Middle frontal gyrus (tissue), 1 donor: ENCODE results near the gene ZNF385D.

Experiments used
- DNase-seq: peaks from one replicate; pipeline ENCODE4 v3.0.0-alpha.2; 2015; ENCODE audit warnings: low spot score; ENCODE audit errors: extremely low spot score

Gene ZNF385D

DNA sequence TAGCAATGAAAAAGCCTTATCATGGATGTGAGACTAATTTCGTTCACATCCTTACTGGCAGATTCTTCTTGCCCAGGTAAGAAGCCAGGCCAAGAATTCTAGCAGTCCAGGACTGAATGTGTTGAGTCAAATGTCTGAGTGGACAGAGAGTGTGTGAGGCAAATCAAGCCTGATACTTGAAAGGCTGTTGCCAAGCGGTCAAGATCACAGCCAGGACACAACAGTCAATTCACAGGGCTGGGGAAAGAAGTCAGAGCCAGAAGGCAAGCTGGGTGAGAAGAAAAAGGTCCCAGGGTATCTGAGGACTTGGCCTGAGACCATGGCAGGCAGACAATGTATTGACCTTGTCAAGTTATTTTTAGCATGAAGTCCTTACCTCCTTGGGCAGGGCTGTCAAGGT, 301.3 kb downstream of the ZNF385D start:
- DNase-seq = no peak

DNA sequence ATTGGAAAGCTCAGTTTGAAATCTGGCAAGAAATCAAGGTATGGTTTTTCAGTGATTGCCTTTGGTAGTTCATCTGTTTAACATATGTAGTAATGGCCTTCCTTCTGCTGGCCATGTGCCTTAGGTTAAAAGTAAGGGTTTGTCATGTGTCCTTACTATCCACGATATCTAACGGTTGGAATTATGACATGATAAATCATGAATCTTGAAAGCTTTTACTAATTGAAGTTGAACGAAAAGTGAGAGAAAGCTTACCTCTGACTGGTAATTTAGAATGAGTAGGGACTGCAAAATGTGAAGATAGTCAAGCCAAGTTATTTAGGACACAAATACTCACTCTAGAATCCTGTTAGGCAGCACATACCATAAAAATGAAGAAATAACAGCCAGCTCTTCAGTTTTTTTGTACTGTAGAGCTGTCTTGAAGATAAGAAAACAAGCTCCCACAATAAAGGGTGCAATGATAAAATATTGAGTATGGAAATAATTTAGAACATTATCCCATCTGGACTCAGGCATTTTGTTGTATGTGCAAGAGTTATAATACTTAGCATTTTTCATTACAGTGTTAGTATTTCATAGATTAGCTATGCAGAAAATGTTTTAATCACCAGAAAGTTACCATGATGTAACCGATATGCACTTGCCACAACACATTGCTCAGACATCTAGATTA, 303.4 kb downstream of the ZNF385D start:
- DNase-seq = no peak

DNA sequence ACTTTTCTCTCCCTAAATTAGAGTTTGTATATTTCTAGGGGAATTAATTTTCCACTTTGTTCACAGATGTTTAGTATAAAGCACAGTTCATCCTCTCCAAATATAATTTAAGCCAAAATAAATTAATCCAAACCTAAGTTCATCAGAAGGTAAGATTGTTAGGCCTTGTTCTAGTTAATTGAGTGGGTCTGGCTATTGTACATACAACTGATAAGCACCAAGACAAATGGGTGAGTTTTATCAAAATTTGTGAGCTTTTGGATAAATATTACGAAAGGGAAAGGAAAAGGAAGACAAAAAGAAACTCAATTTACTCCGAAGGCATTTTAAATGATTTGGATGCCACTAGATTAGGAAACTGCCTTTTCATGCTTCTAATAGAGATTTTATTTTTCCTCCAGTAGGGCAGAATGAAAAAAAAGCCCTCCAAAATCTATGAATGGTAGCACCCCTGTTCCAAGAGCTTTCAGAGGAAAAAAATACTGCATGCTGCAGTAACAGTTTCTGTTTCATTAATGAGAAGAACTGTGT, 304.0 kb downstream of the ZNF385D start:
- no peak for DNase-seq

DNA sequence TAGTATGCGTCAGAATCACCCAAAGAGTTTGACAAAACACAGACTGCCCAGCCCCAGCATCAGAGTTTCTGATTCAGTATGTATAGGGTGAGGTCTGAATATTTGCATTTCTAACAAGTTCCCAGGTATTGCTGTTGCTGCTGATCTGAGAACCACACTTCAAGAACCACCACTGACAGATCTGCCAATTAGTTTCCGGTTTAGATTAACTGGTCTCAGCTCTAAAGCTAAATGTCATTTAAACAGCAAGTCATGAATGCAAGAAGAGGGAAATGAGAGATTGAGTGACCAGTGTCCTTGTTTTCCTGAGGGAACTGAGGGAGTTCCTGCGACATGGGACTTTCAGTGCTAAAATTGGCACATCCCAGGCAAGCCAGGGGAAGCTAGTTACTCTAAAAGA, 305.0 kb downstream of the ZNF385D start:
- DNase-seq = no peak

DNA sequence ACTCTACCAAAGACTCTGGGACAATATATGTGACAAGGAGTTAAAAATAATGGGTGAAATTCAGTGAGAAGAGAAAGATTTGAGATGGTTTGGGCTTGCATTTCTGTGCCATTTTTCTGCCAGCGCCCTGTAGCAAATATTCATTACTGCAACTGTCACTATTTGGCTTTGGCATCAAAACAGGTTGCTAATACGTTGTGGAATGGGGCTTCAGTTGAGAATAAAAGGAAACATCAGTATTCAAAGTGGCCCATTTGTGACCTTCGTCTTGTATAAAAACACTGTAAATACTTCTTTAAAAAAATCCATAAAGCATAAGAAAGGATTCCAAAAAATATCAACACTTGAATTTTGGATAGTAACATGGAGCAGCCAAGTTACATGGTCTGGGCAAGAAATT, 309.2 kb downstream of the ZNF385D start:
- DNase-seq = no peak

DNA sequence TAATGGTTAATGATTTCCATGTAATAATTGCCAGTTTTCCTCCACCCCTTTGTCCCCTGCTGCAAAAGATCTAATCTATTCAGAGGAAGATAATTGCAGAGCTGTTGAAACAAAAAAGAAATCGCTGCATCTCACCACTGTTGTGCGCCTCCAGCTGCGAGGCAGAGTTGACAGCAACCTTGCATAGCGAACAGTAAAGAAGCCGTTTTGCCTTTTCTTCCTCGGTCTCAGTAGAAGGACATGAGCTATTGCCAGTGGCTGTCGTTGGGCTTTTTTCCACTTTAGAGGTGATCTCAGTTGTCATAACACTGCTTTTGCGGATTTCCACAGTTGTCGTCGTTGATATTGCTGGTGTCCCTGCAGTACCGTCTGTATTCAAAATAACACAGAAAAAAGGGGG, 314.2 kb downstream of the ZNF385D start:
- no peak for DNase-seq

DNA sequence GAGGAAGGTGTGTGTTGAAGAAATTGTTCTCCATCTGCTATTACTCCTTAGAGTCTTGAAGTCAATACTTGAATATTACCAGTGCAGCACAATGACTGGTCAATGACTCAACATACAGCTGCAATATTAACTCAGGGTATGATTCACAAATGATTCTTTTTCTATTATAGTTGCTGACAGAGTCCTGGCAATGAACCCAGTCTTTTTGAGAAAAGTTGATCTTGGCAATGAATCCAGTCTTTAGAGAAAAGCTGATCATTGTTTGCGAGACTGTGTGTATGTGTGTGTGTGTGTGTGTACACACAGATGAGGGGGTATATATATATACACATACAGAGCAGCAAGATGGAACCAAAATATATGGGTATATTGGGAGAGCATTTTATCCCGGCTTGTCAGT, 315.1 kb downstream of the ZNF385D start:
- DNase-seq = no peak

DNA sequence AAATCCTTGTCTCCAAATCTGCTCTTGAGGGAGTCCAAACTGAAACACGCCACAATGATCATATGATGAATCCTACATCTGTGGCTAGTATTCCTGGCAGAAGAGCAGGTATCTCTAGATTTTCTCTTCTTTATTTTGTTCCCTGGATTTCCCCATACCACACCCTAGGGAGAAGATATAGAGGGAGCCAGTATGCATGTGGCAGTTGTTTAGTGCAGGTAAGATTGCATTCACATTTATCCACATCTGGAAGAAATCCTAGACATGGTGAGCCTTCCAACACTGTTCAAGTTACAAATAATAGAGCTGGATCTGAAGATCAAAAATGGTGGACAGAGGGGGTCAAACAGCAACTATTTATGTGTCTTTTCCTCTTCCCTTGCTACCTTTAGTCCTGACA, 316.7 kb downstream of the ZNF385D start:
- no peak for DNase-seq

DNA sequence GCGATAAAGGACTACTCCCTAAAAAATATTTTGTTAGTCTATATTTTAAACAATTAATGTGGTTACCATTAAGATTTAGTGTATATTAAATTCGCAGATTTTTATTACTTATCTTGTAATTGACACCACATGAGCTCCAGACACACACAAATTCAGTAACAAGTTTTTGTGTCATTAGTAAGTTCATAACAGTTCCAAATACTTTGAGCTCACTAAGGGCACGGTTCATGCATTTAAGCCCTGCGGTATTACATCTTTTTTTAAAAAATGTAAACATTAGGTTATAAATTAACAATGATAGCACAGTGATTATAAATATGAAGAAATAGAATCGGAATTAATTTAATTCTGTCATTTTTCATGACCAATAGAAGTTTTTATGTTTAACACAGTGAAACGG, 317.3 kb downstream of the ZNF385D start:
- DNase-seq = no peak

DNA sequence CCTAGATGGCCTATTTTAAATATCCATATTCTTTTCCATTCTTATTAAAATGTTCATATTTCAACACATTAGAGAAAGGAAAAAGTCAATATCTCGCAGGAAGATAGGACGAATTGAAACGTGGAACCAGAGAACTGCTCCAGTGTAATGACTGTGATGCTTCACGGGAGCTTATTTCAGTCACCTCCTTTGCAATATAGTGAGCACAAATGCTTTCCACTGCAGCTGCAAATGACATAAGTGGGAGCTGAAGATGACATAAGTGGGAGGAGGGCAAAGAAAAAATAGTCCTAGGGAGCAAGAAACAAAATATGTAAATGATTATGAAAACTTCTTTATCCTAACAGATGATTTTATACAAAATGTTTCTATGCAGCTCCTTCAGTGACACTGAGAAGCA, 324.1 kb downstream of the ZNF385D start:
- DNase-seq = no peak

DNA sequence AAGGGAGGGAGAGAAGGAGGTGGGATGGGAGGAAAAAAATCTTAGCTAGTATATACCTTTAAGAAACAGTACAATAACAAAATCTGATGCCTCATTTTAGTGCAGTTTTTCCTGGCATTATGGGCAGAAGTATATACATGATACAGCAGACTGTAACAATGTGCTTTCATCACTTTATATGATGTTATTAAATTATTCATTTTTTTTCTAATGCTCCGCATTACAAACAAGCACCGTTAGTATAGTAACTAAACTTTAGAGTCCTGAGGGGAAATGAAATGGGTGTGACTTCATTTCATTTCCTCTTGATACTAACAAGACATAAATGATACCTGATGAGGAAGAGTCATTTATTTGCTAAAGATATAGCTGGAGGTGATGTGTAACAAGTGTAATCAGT, 325.3 kb downstream of the ZNF385D start:
- DNase-seq = no peak

DNA sequence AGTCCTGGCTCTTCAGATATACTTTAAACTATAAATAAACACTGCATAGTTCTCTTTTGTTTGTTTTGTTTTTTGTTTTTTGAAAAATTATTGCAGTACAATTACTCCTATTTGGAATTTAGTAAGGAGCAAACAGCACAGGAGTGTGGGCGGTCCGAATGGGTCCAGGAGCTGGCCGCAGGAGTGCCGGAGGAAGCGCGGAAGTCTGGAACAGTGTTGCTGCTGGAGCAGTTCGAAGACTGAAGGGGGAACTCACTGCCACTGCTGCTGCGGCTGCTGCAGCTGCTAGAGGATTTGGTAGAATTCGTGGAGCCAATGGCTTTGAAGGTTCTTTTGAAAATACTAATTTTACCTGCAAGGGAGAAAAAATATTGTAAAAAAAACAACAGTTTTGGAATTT, 329.9 kb downstream of the ZNF385D start:
- no peak for DNase-seq

DNA sequence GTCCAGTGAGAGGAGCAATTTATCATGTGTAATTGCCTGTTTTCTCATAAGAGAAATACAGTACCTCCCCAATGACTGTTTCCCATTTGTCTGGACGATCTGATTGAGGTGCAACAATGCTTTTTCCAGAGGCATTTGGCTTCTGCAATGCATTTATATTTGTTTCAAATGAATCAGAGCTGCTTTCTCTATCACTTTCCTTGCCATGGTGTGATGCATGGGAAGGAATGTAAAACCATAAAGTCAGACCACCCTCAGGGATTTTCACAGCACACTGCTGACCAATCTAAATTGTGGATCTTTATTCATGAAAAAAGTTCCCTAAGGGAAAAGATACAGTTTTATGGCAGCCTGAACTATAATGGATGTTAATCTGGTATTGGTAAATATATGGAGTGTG, 333.0 kb downstream of the ZNF385D start:
- no peak for DNase-seq

DNA sequence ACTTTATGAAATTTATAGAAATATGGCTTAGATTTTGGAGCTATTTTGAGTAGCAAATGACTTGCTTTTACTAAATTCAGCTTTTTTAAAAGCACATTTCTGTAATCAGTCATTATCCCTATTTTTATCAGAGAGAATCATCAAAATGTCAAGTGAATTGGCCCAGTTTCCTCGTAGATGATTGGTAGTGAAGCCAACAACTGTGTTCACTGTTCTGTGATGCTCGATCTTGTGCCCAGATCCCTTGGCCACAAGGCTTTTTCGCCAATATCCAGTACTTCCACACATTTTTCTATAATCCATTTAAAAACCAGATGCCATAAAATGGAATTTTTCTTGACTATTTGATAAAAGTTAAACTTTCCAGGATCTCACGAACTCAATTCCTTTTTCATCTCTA, 336.5 kb downstream of the ZNF385D start:
- no peak for DNase-seq

DNA sequence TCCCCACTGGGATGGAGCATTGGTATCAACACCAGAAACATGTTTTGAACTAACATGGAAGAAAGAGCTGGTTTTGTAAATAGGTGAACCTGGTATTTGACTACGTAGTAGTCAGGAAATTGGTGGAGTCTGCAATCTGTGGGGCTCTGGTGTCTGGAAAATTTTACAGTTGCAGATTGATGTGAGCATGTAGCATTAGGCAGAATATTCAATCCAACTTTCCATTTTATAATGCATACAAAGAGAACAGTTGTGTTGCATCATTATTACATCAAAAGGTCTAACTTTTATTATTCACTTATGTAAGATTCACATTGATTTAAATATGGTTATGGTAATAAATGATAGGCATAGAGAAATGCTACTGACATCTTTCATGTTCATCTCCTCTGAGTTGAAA, 340.0 kb downstream of the ZNF385D start:
- DNase-seq = no peak

DNA sequence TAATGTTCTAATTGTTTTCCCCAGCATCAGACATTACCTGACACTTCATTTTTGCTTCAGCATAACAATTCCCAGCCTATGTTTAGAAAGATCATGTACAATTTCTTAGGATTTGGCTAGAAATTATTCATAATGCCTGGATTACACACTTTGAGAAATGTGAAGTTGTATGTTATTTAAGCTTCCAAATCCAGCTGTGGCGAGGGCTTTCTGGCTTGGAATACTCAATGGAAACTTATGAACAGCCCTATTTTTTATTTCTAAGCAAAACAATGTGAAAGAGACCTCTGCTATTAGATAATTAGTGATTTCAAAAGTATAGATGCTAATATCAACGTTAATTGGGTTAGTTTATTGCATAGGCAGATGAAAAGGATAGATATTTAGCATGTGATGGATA, 341.6 kb downstream of the ZNF385D start:
- DNase-seq = no peak

DNA sequence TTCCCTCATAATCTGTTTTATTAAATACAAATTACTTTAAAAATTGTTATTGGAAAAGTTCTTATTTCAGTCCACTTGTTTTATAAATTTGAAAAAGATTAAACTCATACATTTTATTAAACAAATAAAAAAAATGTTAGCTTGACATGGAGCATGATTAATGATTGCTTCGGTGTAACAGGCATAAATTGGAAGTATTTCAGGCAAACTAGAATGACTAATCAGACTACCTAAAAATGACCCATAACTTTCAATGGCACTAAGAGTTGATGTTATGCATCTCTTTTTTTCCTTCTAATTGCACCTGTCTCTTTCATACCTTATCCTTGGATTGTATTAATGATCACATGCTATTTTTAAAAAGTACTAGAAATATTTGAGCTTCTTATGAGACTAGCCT, 343.3 kb downstream of the ZNF385D start:
- DNase-seq = no peak

DNA sequence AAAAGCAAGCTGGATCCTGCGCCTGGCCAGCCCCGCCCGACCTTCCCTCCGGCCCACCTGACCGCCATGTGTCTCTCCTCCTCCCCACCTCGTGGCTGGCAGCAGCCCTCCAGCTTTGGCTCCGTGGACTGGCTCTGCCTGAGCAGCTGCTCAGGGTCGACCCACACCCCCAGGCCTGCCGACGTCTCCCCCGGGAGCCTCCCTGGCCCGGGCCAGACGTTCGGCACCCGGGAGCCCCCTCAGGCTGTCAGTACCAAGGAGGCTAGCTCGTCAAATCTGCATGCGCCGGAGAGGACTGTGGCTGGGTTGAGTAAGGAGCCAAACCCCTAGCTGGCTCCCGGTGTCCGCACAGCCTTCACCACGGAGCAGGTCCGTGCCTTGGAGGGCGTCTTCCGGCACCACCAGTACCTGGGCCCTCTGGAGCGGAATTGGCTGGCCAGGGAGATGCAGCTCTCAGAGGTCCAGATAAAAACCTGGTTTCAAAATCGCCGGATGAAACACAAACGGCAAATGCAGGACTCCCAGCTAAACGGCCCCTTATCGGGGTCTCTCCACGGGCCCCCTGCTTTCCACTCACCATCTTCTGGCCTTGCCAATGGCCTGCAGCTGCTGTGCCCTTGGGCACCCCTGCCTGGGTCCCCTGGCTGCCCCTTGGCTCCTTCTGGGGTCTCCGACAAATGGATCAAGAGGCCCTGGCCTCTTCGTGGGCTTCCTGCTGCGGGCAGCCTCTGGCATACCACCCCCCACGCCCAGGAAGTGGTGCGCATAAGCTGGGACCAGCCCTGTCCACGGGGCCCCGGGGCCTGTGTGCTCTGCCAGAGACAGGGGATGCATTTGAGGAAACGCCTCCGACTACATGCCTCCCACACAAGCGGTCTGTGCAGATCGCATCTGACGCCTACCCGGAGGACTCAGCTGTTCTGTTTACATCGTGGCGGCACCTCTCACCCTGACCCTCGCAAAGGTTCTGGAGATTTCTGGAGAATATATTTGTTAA, 345.0 kb downstream of the ZNF385D start:
- DNase-seq = no peak

DNA sequence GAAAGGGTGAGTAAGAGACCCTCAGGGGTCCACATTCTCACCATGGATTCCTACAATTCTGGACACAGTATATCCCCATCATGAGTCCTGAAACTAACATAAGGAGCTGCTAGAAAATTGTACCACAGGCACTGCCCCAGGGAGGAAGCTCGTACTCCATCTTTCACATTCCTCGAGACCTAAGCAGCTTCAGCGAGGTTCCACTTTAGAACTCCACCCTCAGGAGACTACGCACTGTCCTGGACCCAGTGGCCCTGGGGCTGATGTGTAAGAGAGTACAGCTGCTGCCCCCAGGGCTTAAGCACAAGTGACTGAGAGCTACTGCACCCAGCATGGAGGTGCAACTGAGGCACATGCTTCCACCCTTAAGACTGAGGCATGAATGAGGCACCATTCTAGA, 352.5 kb downstream of the ZNF385D start:
- no peak for DNase-seq

DNA sequence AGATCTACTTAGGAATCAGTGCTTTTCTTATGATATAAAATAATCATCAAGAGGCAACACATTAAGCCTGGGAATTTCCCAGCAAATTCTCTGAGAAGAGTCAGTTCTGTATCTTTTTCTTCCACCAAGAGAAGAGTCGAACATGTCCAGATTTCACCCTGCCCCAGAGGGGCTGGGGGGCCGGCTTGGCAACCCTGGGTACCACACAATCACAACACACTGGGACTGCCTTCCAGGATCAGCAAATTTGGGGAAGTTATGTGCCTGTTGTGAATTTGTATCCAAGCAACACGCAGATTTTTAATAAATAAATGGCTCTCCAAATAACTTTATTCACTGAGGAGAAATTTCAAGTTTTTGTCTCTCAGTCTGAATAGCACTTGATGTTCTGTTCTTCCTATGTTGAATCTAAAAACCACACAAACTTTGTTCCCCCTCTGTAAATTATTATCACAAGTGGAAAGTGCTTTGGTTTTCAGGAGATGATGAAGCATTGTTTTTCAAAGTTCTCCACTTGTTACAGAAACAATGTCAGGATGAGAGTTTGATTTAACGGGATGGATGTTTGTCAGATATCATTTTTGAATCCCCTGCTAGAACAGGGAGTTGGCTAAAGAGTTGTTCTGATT, 357.2 kb downstream of the ZNF385D start:
- no peak for DNase-seq

DNA sequence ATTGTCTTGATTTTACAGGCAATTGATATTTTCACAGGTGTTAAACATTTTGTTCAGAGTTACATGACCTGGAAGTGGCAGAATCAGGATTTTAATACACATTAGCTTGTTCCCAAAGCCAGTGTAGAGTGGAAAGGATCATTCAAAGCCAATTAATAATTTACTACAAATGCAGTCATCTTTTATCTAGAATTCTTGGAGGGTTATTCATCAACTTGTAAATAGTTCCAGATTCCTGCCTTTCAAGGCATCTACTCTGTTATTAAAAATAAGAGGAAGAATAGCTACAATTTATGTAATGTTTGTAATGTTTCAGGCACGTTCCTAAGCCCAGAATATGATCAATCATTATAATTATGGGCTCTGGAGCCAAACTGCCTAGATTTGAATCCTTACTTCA, 358.5 kb downstream of the ZNF385D start:
- DNase-seq = no peak

DNA sequence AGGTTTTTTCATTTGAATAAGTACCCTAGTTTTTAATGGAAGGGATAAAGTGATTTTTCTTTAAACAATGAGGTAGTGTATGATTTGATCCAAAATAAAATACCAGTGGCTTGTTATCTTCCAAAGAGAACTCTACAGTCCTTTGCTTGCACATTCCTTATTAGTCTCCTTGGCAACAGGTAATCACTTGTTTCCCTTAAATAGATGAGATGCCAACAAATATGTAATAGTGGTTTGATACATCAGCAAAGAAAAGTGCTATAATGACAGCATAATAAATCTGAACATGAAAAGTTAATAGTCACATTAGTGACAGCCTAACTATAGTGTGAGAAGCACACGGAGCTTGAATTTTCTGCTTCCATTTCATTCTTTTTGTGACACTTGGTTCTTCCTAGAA, 360.2 kb downstream of the ZNF385D start:
- no peak for DNase-seq
